ENCODE results near the gene ADCY3.

Gene ADCY3

GRCh38 chr2:24958411-24958935, 38.4 kb upstream of the ADCY3 start:
- TF ChIP-seq REST (IDR thresholded peaks at IDR 0.05; ENCODE audit: insufficient read depth in 1 of 2, low read depth in 2 of 2, low read length in 2 of 2) (no peak), POLR2AphosphoS5 (IDR thresholded peaks at IDR 0.05; ENCODE audit: low read depth, low read length) (no peak)

GRCh38 chr2:24957976-24958375, 37.9 kb upstream of the ADCY3 start:
- no peak for TF ChIP-seq FOXP2 (optimal IDR thresholded peaks at IDR 0.05; ENCODE audit: borderline replicate concordance, extremely low read depth, extremely low read length, insufficient read depth)
- no peak for TF ChIP-seq TAF1 (IDR thresholded peaks at IDR 0.05; ENCODE audit: borderline replicate concordance, insufficient read depth, low read length)
- TF ChIP-seq REST (IDR thresholded peaks at IDR 0.05; ENCODE audit: insufficient read depth in 1 of 2, low read depth in 2 of 2, low read length in 2 of 2) = no peak
- TF ChIP-seq POLR2AphosphoS5 (IDR thresholded peaks at IDR 0.05; ENCODE audit: low read depth, low read length) = no peak
- TF ChIP-seq SIN3A (IDR thresholded peaks at IDR 0.05; ENCODE audit: borderline replicate concordance, insufficient read depth, low read length) = no peak

- TF ChIP-seq REST (IDR thresholded peaks at IDR 0.05; ENCODE audit: insufficient read depth in 1 of 2, low read depth in 2 of 2, low read length in 2 of 2) (no peak), TAF1 (IDR thresholded peaks at IDR 0.05; ENCODE audit: borderline replicate concordance, insufficient read depth, low read length) (no peak), POLR2AphosphoS5 (IDR thresholded peaks at IDR 0.05; ENCODE audit: low read depth, low read length) (no peak), SIN3A (IDR thresholded peaks at IDR 0.05; ENCODE audit: borderline replicate concordance, insufficient read depth, low read length) (no peak), FOXP2 (optimal IDR thresholded peaks at IDR 0.05; ENCODE audit: borderline replicate concordance, extremely low read depth, extremely low read length, insufficient read depth) (no peak)
Measured at GRCh38 chr2:24957221-24957620, 37.2 kb upstream of the ADCY3 start.

GRCh38 chr2:24955921-24956320, 35.9 kb upstream of the ADCY3 start:
- TF ChIP-seq REST (IDR thresholded peaks at IDR 0.05; ENCODE audit: insufficient read depth in 1 of 2, low read depth in 2 of 2, low read length in 2 of 2) = no peak
- TF ChIP-seq FOXP2 (optimal IDR thresholded peaks at IDR 0.05; ENCODE audit: borderline replicate concordance, extremely low read depth, extremely low read length, insufficient read depth) = no peak
- no peak for TF ChIP-seq SIN3A (IDR thresholded peaks at IDR 0.05; ENCODE audit: borderline replicate concordance, insufficient read depth, low read length)
- TF ChIP-seq TAF1 (IDR thresholded peaks at IDR 0.05; ENCODE audit: borderline replicate concordance, insufficient read depth, low read length) = no peak
- TF ChIP-seq POLR2AphosphoS5 (IDR thresholded peaks at IDR 0.05; ENCODE audit: low read depth, low read length) = no peak

- no peak for TF ChIP-seq SIN3A (IDR thresholded peaks at IDR 0.05; ENCODE audit: borderline replicate concordance, insufficient read depth, low read length)
- no peak for TF ChIP-seq POLR2AphosphoS5 (IDR thresholded peaks at IDR 0.05; ENCODE audit: low read depth, low read length)
- TF ChIP-seq REST (IDR thresholded peaks at IDR 0.05; ENCODE audit: insufficient read depth in 1 of 2, low read depth in 2 of 2, low read length in 2 of 2) = no peak
- TF ChIP-seq FOXP2 (optimal IDR thresholded peaks at IDR 0.05; ENCODE audit: borderline replicate concordance, extremely low read depth, extremely low read length, insufficient read depth) = no peak
- TF ChIP-seq TAF1 (IDR thresholded peaks at IDR 0.05; ENCODE audit: borderline replicate concordance, insufficient read depth, low read length) = no peak
Measured at GRCh38 chr2:24955232-24955631, 35.2 kb upstream of the ADCY3 start.
